Mesodermal cell (in vitro differentiated cells): ENCODE results near the gene COL7A1.
"Not testable (repeated sequence)": the region's sequence is repeated elsewhere in the genome, so short reads cannot be mapped to it uniquely, and the experiment has no call there.

Experiments used
- H3K27ac ChIP-seq: 2 replicates; pipeline ENCODE4 v1.7.0; 2013; ENCODE audit warnings: mild to moderate bottlenecking, low read depth, low read length, moderate library complexity; ENCODE audit not compliant: severe bottlenecking
- H3K36me3 ChIP-seq: 2 replicates; pipeline ENCODE4 v1.7.1; 2013; ENCODE audit warnings: mild to moderate bottlenecking, low read length, moderate library complexity; ENCODE audit not compliant: control insufficient read depth, insufficient read depth
- H3K4me1 ChIP-seq: one replicate; pipeline ENCODE4 v1.7.1; 2013; ENCODE audit warnings: mild to moderate bottlenecking, low read length; ENCODE audit not compliant: insufficient read depth, control insufficient read depth, poor library complexity, severe bottlenecking
- H3K4me3 ChIP-seq: 2 replicates; pipeline ENCODE4 v1.7.0; 2013; ENCODE audit warnings: low read length, control low read depth, mild to moderate bottlenecking; ENCODE audit not compliant: insufficient read depth, poor library complexity, severe bottlenecking; ENCODE audit errors: extremely low read depth
- H3K9me3 ChIP-seq: 2 replicates; pipeline ENCODE4 v1.7.1; 2013; ENCODE audit warnings: mild to moderate bottlenecking, low read length, moderate library complexity; ENCODE audit not compliant: control insufficient read depth
- WGBS, 2 experiments: methylation state at CpG; one replicate each; pipeline ENCODE4 v1.1.5; 2013; ENCODE audit warnings: missing lambda C conversion rate in 2 of 2; ENCODE audit not compliant: insufficient coverage in 2 of 2; 5-methylcytosine and 5-hydroxymethylcytosine counted together

The COL7A1 gene

GRCh38 chr3:48538451-48538850 lies 56.7 kb downstream of the COL7A1 start:
- Histone ChIP-seq H3K27ac (no peak overlapping the region), H3K4me3 (no peak overlapping the region), H3K9me3 (no peaks in the 10 kb centered on the region), H3K4me1 (no peaks in the 10 kb centered on the region), H3K36me3 (peaks cover 72% of the 10 kb centered on the region)
- WGBS, 2 experiments, result 96 to 97% methylated on average over 10 to 12 of the region's 12 CpGs

- Histone ChIP-seq H3K4me1 (no peaks in the 10 kb centered on the region), H3K27ac (no peak overlapping the region), H3K4me3 (no peak overlapping the region), H3K36me3 (peaks cover 75% of the 10 kb centered on the region), H3K9me3 (no peaks in the 10 kb centered on the region)
- 94 to 100% methylated on average over 3 to 4 of the region's 5 CpGs for WGBS, 2 experiments
Observed at GRCh38 chr3:48536785-48537184, 58.3 kb downstream of the COL7A1 start.

DNA sequence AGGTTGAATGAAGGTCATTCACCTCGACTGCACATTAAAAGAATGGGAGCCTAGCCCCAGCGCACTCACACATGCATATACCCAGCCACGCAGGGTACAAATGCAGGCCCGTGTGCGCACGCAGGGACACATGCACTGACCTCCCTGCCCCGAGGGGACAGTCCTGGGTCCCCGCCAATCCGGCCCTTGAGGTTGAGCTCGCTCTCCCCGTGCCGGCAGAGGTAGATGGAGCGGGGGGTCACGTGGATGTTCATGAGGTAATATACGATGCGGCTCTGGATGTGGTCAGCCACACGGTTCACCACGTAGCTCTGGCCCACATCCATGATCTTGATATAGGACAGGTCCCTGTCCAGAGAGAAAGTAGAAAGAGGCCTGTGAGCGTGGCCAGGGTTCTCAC lies 59.0 kb downstream of the COL7A1 start:
- H3K27ac ChIP-seq, result no peak overlapping the region
- 96 to 97% methylated on average over 18 of the region's 19 CpGs for WGBS, 2 experiments
- no peak overlapping the region for H3K4me3 ChIP-seq
- H3K4me1 ChIP-seq, result no peaks in the 10 kb centered on the region
- H3K36me3 ChIP-seq, result peaks cover 77% of the 10 kb centered on the region
- H3K9me3 ChIP-seq, result no peaks in the 10 kb centered on the region

DNA sequence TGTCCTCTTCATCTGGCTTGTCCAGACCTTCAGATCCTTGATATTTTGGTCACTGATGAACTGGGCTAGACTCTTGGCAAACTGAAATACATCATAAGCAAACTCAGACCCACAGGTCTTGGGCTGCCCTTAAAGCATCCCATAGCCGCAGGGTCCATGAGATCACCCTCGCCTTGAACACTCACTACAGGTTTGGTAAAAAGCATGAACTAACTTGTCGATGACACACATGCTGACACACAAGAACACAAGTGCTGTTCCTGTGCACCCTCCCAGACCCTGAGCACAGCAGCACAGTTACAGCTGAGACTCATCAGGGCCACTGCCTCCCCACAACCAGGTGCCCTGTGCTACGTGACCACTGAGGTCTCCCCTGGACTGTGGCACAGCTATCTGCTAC lies 59.6 kb downstream of the COL7A1 start:
- H3K36me3 ChIP-seq, result peaks cover 81% of the 10 kb centered on the region

GRCh38 chr3:48532977-48533337 lies 62.2 kb downstream of the COL7A1 start:
- H3K9me3 ChIP-seq, result no peaks in the 10 kb centered on the region
- WGBS, 2 experiments, result no CpG with 5 or more reads among the region's 2 CpGs
- peaks cover 78% of the 10 kb centered on the region for H3K36me3 ChIP-seq
- no peak overlapping the region for H3K27ac ChIP-seq
- no peaks in the 10 kb centered on the region for H3K4me1 ChIP-seq
- no peak overlapping the region for H3K4me3 ChIP-seq

More for the DNA sequence above, 59.6 kb downstream of the COL7A1 start:
- Histone ChIP-seq H3K4me1 (no peaks in the 10 kb centered on the region), H3K4me3 (no peak overlapping the region), H3K27ac (no peak overlapping the region), H3K9me3 (no peaks in the 10 kb centered on the region)
- WGBS, 2 experiments, result 96 to 100% methylated on average over 4 of the region's 4 CpGs

DNA sequence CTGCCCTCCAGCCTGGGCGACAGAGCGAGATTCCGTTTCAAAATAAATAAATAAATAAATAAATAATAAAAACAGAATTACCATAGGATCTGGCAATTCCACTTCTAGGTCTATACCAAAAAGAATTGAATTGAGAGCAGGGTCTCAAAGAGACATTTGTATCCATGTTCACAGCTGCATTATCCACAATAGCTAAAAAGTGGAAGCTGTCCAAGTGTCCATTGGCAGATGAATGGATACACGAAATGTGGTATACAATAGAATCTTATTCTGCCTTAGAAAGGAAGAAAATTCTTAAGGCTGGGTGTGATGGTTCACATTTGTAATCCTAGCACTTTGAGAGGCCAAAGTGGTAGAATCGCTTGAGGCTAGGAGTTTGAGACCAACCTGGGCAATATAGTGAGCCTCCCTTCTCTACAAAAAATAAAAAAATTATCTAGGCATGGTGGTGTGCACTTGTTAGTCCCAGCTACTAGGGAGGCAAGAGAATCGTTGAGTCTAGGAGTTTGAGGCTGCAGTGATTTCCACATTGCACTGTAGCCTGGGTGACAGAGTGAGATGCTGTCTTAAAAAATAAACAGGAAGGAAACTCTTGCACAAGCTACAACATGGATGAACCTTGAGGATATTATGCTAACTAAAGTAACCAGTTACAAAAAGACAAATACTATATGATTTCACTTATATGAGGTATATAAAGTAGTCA lies 62.7 kb downstream of the COL7A1 start:
- WGBS, 2 experiments, result 80 to 92% methylated on average over 1 to 2 of the region's 6 CpGs
- Histone ChIP-seq H3K4me1 (no peaks in the 10 kb centered on the region), H3K36me3 (peaks cover 77% of the 10 kb centered on the region), H3K9me3 (no peaks in the 10 kb centered on the region), H3K4me3 (no peak overlapping the region), H3K27ac (no peak overlapping the region)

DNA sequence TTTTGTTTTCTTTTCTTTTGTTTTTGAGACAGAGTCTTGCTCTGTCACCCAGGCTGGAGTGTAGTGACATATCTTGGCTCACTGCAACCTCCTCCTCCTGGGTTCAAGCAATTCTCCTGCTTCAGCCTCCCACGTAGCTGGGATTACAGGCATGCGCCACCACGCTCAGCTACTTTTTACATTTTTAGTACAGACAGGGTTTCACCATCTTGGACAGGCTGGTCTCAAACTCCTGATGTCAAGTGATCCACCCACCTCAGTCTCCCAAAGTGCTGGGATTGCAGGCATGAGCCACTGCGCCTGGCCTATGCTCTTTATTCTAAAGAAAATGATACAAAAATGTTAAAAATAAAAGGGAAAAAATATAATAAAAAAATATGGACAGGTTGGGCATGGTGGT lies 64.4 kb downstream of the COL7A1 start:
- H3K4me1 ChIP-seq, H3K9me3 ChIP-seq, H3K4me3 ChIP-seq, H3K27ac ChIP-seq: not testable (repeated sequence)
- WGBS, 2 experiments, result 97% methylated on average over 3 of the region's 4 CpGs; no CpG with 5 or more reads in 1 of the 2 experiments
- H3K36me3 ChIP-seq, result peaks cover 65% of the 10 kb centered on the region

GRCh38 chr3:48528754-48529153 lies 66.4 kb downstream of the COL7A1 start:
- H3K9me3 ChIP-seq, result no peaks in the 10 kb centered on the region
- H3K4me3 ChIP-seq, result no peak overlapping the region
- 92 to 100% methylated on average over 1 to 3 of the region's 3 CpGs for WGBS, 2 experiments
- H3K36me3 ChIP-seq, result peaks cover 52% of the 10 kb centered on the region
- no peaks in the 10 kb centered on the region for H3K4me1 ChIP-seq
- H3K27ac ChIP-seq, result no peak overlapping the region

DNA sequence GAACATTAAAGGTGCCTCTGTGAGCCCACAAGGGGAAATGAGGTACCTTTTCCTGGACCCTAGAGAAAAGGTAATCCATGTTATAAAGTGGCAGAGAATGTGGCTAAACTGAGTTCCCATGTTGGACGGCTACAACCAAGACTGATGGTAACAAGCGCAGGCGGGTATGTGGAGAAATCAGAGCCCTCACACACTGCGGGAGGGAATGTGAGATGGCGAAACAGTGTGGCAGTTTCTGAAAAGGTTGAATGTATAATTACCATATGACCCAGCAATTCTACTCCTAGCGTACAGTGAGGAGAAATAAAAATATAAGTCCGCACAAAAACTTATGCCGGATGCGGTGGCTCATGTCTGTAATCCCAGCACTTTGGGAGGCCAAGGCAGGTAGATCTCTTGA lies 67.1 kb downstream of the COL7A1 start:
- no peaks in the 10 kb centered on the region for H3K9me3 ChIP-seq
- no peak overlapping the region for H3K4me3 ChIP-seq
- H3K36me3 ChIP-seq, result peaks cover 45% of the 10 kb centered on the region
- 93 to 96% methylated on average over 7 to 9 of the region's 9 CpGs for WGBS, 2 experiments
- H3K4me1 ChIP-seq, result no peaks in the 10 kb centered on the region
- H3K27ac ChIP-seq, result no peak overlapping the region

- H3K27ac ChIP-seq, result no peak overlapping the region
- H3K9me3 ChIP-seq, result no peaks in the 10 kb centered on the region
- 85 to 98% methylated on average over 5 to 8 of the region's 9 CpGs for WGBS, 2 experiments
- no peaks in the 10 kb centered on the region for H3K4me1 ChIP-seq
- peaks cover 26% of the 10 kb centered on the region for H3K36me3 ChIP-seq
- H3K4me3 ChIP-seq, result no peak overlapping the region
Observed at GRCh38 chr3:48524970-48525369, 70.2 kb downstream of the COL7A1 start.

- Histone ChIP-seq H3K27ac (no peak overlapping the region), H3K9me3 (no peaks in the 10 kb centered on the region), H3K4me3 (no peak overlapping the region), H3K4me1 (no peaks in the 10 kb centered on the region), H3K36me3 (peaks cover 5% of the 10 kb centered on the region)
- 92 to 97% methylated on average over 3 to 6 of the region's 6 CpGs for WGBS, 2 experiments
Observed at GRCh38 chr3:48521635-48522034, 73.5 kb downstream of the COL7A1 start.
